Natural killer cell treated with Interleukin-12 subunit alpha and Interleukin-12 subunit beta and Interleukin-15 and Interleukin-18, amount 100 ng/mL, for 72 hours (primary cell): ENCODE results near the gene GSTT4. TPM values are rescaled to one million over a fixed set of nuclear protein-coding genes. Genes with fewer than 3 reads are reported as not detected.
"Not testable (repeated sequence)": the region's sequence is repeated elsewhere in the genome, so short reads cannot be mapped to it uniquely, and the experiment has no call there.

ENCODE experiments used
- ATAC-seq, 2 donors: fragments of 150-1000 bp; cut with Tn5 transposase in 1 of 2; sonication (Bioruptor Pico), chemical (Tn5 transposase) in 1 of 2; 2 replicates each; pipeline ENCODE4 v1.10.0; 2021
- DNase-seq: peaks from one replicate; pipeline ENCODE4 v3.0.0; 2022; ENCODE audit warnings: low spot score
- H3K27ac Mint-ChIP-seq, 2 donors: 1 replicate in 1 of 2; 2 replicates in 1 of 2; pipeline ENCODE4 v1.8.0; 2022; ENCODE audit warnings: mixed read lengths in 2 of 2, mild to moderate bottlenecking in 1 of 2, moderate library complexity in 1 of 2
- H3K27me3 Mint-ChIP-seq, 2 donors: 1 replicate in 1 of 2; 2 replicates in 1 of 2; pipeline ENCODE4 v1.8.0; 2022; ENCODE audit warnings: mixed read lengths in 2 of 2
- H3K36me3 Mint-ChIP-seq: one replicate; pipeline ENCODE4 v1.8.0; 2022; ENCODE audit warnings: mixed read lengths
- H3K4me1 Mint-ChIP-seq, 2 donors: 1 replicate in 1 of 2; 2 replicates in 1 of 2; pipeline ENCODE4 v1.8.0; 2022; ENCODE audit warnings: low read depth in 2 of 2, mixed read lengths in 2 of 2, mild to moderate bottlenecking in 1 of 2
- H3K4me3 Mint-ChIP-seq: one replicate; pipeline ENCODE4 v1.8.0; 2022; ENCODE audit warnings: mixed read lengths
- H3K9me3 Mint-ChIP-seq: 2 replicates; pipeline ENCODE4 v1.8.0; 2022; ENCODE audit warnings: mixed read lengths
- total RNA-seq, 2 donors: library from RNA; stranded (reverse); gene quantifications; one replicate each; pipeline ENCODE4 v1.2.3, GENCODE V29; 2022

The GSTT4 gene
- total RNA-seq, 2 donors from 2014 or later: not detected

DNA sequence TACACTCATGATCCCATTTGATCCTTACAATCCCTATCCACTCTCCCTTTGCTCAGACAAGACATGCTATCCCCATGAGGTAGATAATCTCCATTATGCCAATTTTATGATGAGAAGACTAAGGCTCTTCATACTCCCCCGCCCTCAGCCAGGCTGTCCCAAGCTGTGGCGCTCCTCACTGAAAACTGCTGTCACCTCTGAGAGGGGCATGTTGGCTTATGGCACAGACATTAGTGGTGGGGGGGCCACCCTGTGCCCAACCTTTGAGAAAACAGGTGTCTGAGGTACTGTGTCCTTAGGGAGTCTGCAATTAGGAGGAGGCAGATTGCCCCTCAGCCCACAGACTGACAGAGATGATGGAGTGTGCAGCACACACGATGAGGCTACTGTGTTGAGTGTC, 36.2 kb downstream of the GSTT4 start:
- Mint-ChIP-seq H3K4me3 (peak overlapping the region; percentile 27), H3K36me3 (peaks cover 9% of the 10 kb centered on the region), H3K9me3 (no peaks in the 10 kb centered on the region), H3K27me3 (no peaks in the 10 kb centered on the region), H3K4me1 (peaks cover 9 to 21% of the 10 kb centered on the region in 2 donors), H3K27ac (peak overlapping the region in 1 of 2 donors; percentile 0)
- no peak for ATAC-seq
- no peak for DNase-seq

DNA sequence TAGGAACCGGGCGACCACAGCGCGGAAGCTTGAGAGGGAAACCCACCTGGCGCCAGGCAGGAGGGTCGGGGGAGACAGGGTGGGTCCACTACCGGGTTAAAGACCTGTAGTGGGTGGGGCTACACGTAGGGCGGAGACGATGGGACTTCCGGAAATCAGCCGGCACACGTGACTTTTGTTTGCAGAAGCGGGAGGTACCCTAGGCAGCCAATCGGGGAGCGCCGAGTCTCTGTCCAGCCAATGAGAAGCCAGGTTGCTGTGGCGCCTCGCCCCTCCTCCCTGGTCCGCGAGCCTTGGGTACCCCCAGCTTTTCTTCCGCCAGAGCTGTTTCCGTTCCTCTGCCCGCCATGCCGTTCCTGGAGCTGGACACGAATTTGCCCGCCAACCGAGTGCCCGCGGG, 38.7 kb downstream of the GSTT4 start, which contains the start of gene DDTL:
Gene DDTL, plus strand, starts transcription at position 321 of the 400 bp plus-strand sequence. Its CDS starts 27 bp downstream, at position 348.
- not testable (repeated sequence) for H3K9me3 Mint-ChIP-seq, H3K36me3 Mint-ChIP-seq, DNase-seq, H3K27ac Mint-ChIP-seq, H3K27me3 Mint-ChIP-seq, H3K4me3 Mint-ChIP-seq
- H3K4me1 Mint-ChIP-seq: peaks cover 6 to 20% of the 10 kb centered on the region in 2 donors
- peak; percentile 98 to 99 for ATAC-seq

DNA sequence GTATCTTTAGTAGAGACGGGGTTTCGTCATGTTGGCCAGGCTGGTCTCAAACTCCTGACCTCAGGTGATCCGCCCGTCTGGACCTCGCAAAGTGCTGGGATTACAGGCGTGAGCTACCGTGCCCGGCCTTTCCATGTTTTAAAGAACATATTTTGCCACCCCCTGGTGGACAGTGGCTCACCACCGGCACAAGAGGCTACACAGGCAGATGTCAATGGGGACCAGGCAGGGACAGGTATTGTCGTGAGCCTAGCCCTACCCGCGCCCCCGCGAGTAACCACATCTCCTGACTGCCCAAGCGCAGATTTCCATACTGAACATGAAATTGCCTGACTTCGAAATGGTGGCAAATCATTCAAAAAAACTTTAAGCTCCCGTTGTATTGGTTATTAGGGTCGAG, 39.2 kb downstream of the GSTT4 start:
- H3K9me3 Mint-ChIP-seq, H3K36me3 Mint-ChIP-seq, ATAC-seq, H3K4me3 Mint-ChIP-seq, H3K27me3 Mint-ChIP-seq, H3K27ac Mint-ChIP-seq, DNase-seq: not testable (repeated sequence)
- H3K4me1 Mint-ChIP-seq: peaks cover 6 to 15% of the 10 kb centered on the region in 2 donors

DNA sequence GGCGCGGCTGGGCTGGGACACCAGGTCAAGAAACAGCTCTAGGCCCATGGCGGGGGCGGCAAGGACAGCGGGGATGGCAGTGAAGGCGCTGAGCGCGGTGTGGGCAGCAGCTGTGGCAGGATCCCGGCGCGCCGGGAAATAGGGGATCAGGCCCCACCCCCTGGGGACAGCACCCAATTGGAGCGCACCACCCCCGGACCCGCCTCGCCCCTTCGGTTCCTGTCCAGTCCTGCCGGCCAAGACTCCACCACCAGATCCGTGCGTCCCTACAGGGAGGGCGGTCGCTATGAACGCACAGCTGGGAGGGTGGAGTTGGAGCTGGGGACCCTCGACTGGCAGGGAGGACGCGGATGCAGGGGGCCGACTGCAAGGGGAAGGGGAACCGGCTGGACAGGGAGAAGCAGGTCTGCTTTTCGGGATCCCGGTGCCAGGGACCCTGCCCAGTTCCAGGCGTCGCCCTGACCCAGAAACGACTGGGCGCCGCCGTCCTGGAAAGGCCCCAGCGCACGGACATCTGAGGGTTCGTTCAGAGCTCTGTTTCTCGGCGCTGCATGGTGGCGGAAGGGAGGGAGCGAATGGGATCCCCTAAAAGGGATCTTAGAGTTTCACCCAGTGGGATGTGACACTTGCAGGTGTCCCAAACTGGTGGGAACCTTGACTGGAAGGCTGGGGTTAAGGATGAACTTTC, 44.0 kb downstream of the GSTT4 start, which contains the start of gene GSTT2B:
Gene GSTT2B, minus strand, starts transcription at position 112 of the 688 bp plus-strand sequence. Its CDS starts 64 bp downstream, at position 48.
- H3K27me3 Mint-ChIP-seq, H3K36me3 Mint-ChIP-seq, H3K9me3 Mint-ChIP-seq, H3K4me1 Mint-ChIP-seq, DNase-seq, H3K27ac Mint-ChIP-seq, H3K4me3 Mint-ChIP-seq: not testable (repeated sequence)
- peak in 1 of 2 donors; percentile 69 for ATAC-seq

DNA sequence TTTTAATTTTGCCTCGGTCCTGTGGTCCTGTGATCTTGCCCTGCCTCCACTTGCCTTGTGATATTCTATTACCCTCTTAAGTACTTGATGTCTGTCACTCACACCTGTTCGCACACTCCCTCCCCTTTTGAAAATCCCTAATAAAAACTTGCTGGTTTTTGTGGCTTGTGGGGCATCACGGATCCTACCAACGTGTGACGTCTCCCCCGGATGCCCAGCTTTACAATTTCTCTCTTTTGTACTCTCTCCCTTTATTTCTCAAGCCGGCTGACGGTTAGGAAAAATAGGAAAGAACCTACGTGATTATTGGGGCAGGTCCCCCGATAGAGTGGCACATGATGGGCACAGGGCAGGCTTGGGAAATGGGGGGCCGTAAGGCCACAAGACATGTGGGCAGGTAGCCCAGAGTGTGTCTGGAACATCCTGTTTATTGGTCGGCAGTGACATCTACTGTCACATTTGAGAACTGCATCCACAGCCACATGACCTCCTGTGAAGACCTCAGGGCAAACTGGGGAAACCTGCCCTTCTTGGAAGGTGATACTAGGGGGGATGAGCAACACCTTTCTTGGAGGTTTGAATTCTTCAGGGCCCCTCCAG, 48.9 kb downstream of the GSTT4 start:
- H3K27ac Mint-ChIP-seq, DNase-seq, H3K36me3 Mint-ChIP-seq, H3K27me3 Mint-ChIP-seq, H3K4me3 Mint-ChIP-seq, H3K9me3 Mint-ChIP-seq, H3K4me1 Mint-ChIP-seq: not testable (repeated sequence)
- peak; percentile 61 to 81 for ATAC-seq

DNA sequence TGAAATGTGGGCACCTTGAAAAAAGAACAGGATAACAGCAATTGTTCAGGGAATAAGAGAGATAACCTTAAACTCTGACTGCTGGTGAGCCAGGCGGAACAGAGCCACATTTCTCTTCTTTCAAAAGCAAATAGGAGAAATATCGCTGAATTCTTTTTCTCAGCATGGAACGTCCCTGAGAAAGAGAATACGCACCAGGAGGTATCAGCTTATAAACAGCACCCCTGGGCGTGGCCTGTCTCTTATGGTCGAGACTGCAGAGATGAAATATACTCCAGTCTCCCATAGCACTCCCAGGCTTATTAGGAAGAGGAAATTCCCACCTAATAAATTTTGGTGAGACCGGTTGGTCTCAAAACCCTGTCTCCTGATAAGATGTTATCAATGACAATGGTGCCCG, 49.4 kb downstream of the GSTT4 start:
- not testable (repeated sequence) for ATAC-seq, H3K27ac Mint-ChIP-seq, H3K9me3 Mint-ChIP-seq, H3K36me3 Mint-ChIP-seq, H3K4me1 Mint-ChIP-seq, DNase-seq, H3K27me3 Mint-ChIP-seq, H3K4me3 Mint-ChIP-seq

DNA sequence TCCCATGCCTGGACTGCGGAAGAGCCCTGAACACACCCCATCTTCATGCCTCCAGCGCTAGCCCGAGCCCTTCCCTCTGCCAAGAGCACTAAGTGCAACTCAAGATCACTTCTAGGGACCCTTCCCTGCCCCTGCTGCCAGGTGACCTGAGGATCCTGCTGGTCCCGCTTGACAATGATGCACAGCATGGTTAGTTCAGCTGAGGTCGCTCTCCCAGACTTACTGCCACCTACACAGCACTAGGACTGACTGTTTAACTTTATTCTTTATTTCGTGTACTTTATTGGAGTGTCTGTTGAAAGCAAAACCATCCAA, 50.3 kb downstream of the GSTT4 start:
- DNase-seq, H3K27ac Mint-ChIP-seq, H3K4me1 Mint-ChIP-seq, H3K4me3 Mint-ChIP-seq, ATAC-seq, H3K36me3 Mint-ChIP-seq, H3K9me3 Mint-ChIP-seq, H3K27me3 Mint-ChIP-seq: not testable (repeated sequence)

DNA sequence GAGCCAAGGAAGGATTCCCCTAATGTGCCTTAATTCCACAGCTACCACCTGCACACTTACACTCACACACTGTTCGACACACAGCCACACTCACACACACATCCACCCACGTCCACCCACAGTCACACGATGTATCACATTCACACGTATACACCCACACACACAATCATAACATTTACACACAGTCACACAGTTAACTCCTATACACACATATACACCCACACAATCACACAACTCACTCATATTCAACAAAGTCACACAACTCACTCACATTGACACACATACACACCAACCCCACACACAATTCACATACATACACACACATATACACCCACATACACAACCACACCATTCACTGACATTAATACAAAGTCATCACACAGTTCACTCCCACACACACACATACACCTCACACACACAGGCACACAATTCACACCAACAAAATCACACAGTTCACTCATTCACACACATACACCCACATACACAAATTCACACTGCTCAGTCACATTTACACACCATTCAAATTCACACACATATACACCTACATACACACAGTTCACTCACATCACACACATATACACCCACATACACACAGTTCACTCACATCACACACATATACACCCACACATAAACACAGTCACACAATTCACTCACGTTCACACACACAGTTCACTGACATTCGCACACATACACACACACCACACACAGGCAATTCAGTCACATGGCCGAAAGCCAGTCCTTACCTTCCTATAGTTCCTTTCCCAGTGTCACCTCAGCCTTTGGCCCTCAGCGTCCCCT, 50.9 kb downstream of the GSTT4 start:
- H3K27ac Mint-ChIP-seq, ATAC-seq, H3K27me3 Mint-ChIP-seq, H3K9me3 Mint-ChIP-seq, H3K4me1 Mint-ChIP-seq, DNase-seq, H3K36me3 Mint-ChIP-seq, H3K4me3 Mint-ChIP-seq: not testable (repeated sequence)

DNA sequence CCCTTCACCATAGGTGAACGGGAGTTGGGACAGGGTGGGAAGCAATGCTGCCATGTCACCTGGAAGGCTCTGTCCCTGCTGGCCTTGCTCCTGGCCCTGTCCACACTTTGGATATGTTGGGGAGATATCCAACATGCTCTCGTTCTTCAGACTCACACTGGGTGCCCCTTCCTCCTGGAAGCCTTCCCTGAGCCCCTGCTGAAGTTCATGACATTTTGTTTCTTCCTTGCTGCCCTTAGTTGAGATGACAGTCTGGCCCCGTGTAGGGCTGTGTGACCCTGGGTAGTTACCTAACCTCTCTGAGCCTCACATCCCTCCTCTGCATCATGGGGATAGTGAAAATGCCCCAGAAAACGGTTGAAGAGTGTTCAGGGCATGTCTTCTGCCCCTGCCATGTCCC, 51.8 kb downstream of the GSTT4 start:
- not testable (repeated sequence) for H3K4me3 Mint-ChIP-seq, H3K36me3 Mint-ChIP-seq, DNase-seq, ATAC-seq, H3K27me3 Mint-ChIP-seq, H3K9me3 Mint-ChIP-seq, H3K27ac Mint-ChIP-seq, H3K4me1 Mint-ChIP-seq

DNA sequence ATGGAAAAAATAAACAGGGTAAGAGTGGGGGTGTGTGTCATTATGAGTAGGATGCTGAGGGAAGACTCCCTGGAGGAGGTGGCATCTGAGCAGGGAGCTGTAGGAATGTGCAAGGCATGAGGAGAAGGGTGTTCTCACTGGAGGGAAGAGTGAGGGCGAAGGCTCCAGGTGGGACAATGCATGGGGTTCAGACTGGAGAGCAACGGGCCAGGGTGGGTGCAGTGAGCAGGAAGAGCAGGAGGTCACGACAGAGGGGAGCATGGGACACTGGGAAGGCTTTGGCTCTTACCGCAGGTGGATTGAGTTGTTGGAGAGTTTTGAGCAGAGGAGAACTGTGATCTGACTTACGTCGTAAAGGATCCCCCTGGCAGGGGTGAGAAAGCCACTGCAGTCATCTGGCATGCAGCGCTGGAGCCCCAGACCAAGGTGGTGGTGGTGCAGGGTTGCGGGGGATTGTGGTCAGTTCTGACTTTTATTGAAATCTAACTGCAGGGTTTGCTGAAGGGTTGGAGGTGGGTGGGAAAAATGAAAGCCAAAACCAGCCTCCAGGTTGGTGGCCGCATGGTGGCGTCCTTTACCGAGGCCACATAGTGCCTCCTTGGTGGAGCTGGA, 52.4 kb downstream of the GSTT4 start:
- ATAC-seq: peak in 1 of 2 donors; percentile 56
- H3K27me3 Mint-ChIP-seq, H3K4me1 Mint-ChIP-seq, H3K9me3 Mint-ChIP-seq, H3K36me3 Mint-ChIP-seq, H3K27ac Mint-ChIP-seq, H3K4me3 Mint-ChIP-seq, DNase-seq: not testable (repeated sequence)

DNA sequence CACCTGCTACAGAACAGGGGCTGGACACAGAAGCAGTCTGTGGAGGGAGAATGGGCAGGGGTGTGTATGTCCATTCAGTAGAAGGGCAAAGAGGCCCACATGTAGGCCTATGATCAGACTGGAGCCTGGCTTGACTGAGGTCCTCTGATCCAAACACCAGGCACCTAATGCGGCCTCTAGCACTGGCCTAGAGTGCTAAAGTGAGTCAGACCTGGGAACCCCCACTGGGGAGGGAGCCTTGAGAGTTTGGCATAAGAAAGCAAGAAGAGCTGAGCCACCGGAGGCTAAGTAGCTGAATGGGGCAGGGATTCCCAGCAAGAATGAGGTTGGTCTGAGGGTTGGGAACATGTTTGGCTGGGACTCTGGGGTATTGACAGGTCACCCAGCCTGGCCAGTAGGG, 53.9 kb downstream of the GSTT4 start:
- not testable (repeated sequence) for H3K9me3 Mint-ChIP-seq, H3K27ac Mint-ChIP-seq, H3K27me3 Mint-ChIP-seq, DNase-seq, H3K36me3 Mint-ChIP-seq, H3K4me3 Mint-ChIP-seq, H3K4me1 Mint-ChIP-seq
- peak in 1 of 2 donors; percentile 40 for ATAC-seq

DNA sequence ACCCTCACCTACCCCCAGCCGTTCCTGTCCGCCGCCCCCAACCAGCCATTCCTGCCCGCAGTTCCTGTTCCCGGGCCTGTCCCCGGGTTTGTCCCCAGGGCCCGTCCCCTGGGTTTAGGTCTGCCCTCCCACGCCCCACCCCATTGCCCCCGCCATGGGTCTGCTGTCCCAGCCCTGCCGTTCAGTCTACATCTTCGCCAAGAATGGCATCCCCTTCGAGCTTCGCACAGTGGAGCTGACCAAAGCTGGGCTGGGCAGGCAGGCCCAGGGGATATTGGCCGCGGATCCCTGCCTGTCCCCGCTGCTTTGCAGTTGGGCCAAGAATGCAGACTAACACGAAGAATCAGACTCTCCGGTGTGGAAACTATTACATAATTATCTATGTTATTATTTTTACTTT, 55.5 kb downstream of the GSTT4 start:
- not testable (repeated sequence) for H3K27me3 Mint-ChIP-seq, H3K36me3 Mint-ChIP-seq, H3K4me1 Mint-ChIP-seq

More for the DNA sequence above, 55.5 kb downstream of the GSTT4 start:
- not testable (repeated sequence) for H3K4me3 Mint-ChIP-seq, H3K27ac Mint-ChIP-seq, H3K9me3 Mint-ChIP-seq, DNase-seq
- ATAC-seq: peak in 1 of 2 donors; percentile 32
